HepG2 (cell line): Measurements from ENCODE around the gene VEGFA. TPM values are rescaled to one million over a fixed set of nuclear protein-coding genes. Genes with fewer than 3 reads are reported as not detected.

Experiments
- ATAC-seq: fragments of 200-7000 bp; cut with Tn5 transposase; 3 replicates; pipeline ENCODE4 v1.9.1; 2020; ENCODE audit warnings: mild to moderate bottlenecking, moderate library complexity
- BruUV-seq: library from RNA; stranded (reverse); fragments of 400-500 nt; replicated peaks from 2 replicates; lab custom pipeline; 2021; lab: Mats Ljungman, UMichigan
- CTCF ChIA-PET: fragments of 300-600 bp; formaldehyde crosslinking; extraction: SDS; loops from one replicate; lab custom pipeline; 2021; ENCODE audit warnings: low total read pairs, inconsistent platforms, low intra/inter-chr PET ratio; lab: Yijun Ruan, JAX
- POLR2A ChIA-PET: fragments of 350-600 bp; sonication (Branson Sonifier 250); formaldehyde crosslinking; loops from one replicate; lab custom pipeline; 2020; ENCODE audit warnings: antibody characterized with exemption, inconsistent platforms; lab: Yijun Ruan, JAX
- DNase-seq: peaks from one replicate; pipeline ENCODE4 v3.0.0-alpha.2; 2015; ENCODE audit warnings: low spot score
- FAIRE-seq: peaks from 3 replicates; lab custom pipeline; 2011; peaks lifted over from hg19 to GRCh38; lab: Jason Lieb, UNC
- H2AFZ ChIP-seq: one replicate; pipeline ENCODE4 v1.6.1; 2011; ENCODE audit warnings: low read length, inconsistent platforms
- H3K27ac ChIP-seq: fragments of 300-600 bp; 3 replicates; pipeline ENCODE4 v1.8.0; 2011; ENCODE audit warnings: mixed run types, mild to moderate bottlenecking, mixed read lengths, low read length, inconsistent platforms; ENCODE audit not compliant: insufficient read depth; ENCODE audit errors: extremely low read length
- H3K27me3 ChIP-seq, 2 experiments: fragments of 200-600 bp in 1 of 2; 2 replicates in 1 of 2; 3 replicates in 1 of 2; pipeline versions ENCODE4 v1.6.0 to v1.8.0; 2011; ENCODE audit warnings: low read length in 2 of 2, mild to moderate bottlenecking in 2 of 2, moderate library complexity in 2 of 2, inconsistent platforms in 1 of 2; ENCODE audit not compliant: insufficient read depth in 2 of 2, control insufficient read depth in 1 of 2
- H3K36me3 ChIP-seq, 2 experiments: fragments of 200-600 bp in 1 of 2; replicated peaks in 1 of 2; 2 replicates in 1 of 2; 3 replicates in 1 of 2; pipeline versions ENCODE4 v1.5.1 to v1.8.0; 2011; ENCODE audit warnings: low read length in 2 of 2, inconsistent platforms in 1 of 2; ENCODE audit not compliant: insufficient read depth in 2 of 2, control insufficient read depth in 1 of 2
- H3K4me1 ChIP-seq: 2 replicates; pipeline ENCODE4 v1.5.1; 2012; ENCODE audit warnings: low read length, inconsistent platforms; ENCODE audit not compliant: insufficient read depth
- H3K4me2 ChIP-seq: 2 replicates; pipeline ENCODE4 v1.6.0; 2011; ENCODE audit warnings: low read depth, low read length, inconsistent platforms
- H3K4me3 ChIP-seq, 3 experiments: fragments of 200-600 bp in 1 of 3; sonication (generic), shearing (Covaris generic) in 1 of 3; replicated peaks in 1 of 3; 2 replicates each; pipeline ENCODE4 v1.5.1; 2011 to 2016; ENCODE audit warnings: low read length in 3 of 3, inconsistent platforms in 2 of 3, low read depth in 2 of 3, mild to moderate bottlenecking in 2 of 3, control low read depth in 1 of 3, mixed read lengths in 1 of 3; ENCODE audit not compliant: insufficient read depth in 1 of 3
- H3K79me2 ChIP-seq: one replicate; pipeline ENCODE4 v1.6.1; 2011; ENCODE audit warnings: low read length, inconsistent platforms; ENCODE audit not compliant: insufficient read depth
- H3K9ac ChIP-seq: 2 replicates; pipeline ENCODE4 v1.6.0; 2011; ENCODE audit warnings: mild to moderate bottlenecking, low read depth, low read length, inconsistent platforms; ENCODE audit not compliant: insufficient read depth
- H3K9me3 ChIP-seq: 2 replicates; pipeline ENCODE4 v1.5.1; 2012; ENCODE audit warnings: mild to moderate bottlenecking, low read length
- H4K20me1 ChIP-seq: 2 replicates; pipeline ENCODE4 v1.6.0; 2011; ENCODE audit warnings: inconsistent platforms, mild to moderate bottlenecking, low read length, moderate library complexity; ENCODE audit not compliant: insufficient read depth
- ATM ChIP-seq: fragments of 450-650 bp; IDR thresholded peaks from 2 replicates; pipeline ENCODE4 v1.7.1; 2017; ENCODE audit warnings: mild to moderate bottlenecking, borderline replicate concordance
- CBX2 ChIP-seq, 2 experiments: fragments of 200-600 bp in 1 of 2; sonication (generic); formaldehyde crosslinking in 1 of 2; IDR thresholded peaks; 2 replicates each; pipeline versions ENCODE4 v1.7.0 to v1.8.1; 2018 to 2022; ENCODE audit warnings: low read depth in 2 of 2, low read length in 1 of 2, mild to moderate bottlenecking in 1 of 2, missing genetic modification reagents in 1 of 2
- CERS6 ChIP-seq: sonication (generic); formaldehyde crosslinking; IDR thresholded peaks from 2 replicates; pipeline ENCODE4 v1.5.0; 2020; ENCODE audit warnings: missing genetic modification reagents
- ETS1 ChIP-seq: sonication (generic); formaldehyde crosslinking; IDR thresholded peaks from 2 replicates; pipeline ENCODE4 v1.4.0; 2020; ENCODE audit warnings: missing genetic modification reagents
- FOXP4 ChIP-seq: sonication (generic); formaldehyde crosslinking; IDR thresholded peaks from 2 replicates; pipeline ENCODE4 v1.4.0; 2020; ENCODE audit warnings: missing genetic modification reagents
- JARID2 ChIP-seq: sonication (generic); formaldehyde crosslinking; IDR thresholded peaks from 2 replicates; pipeline ENCODE4 v1.8.1; 2023; ENCODE audit warnings: missing genetic modification reagents, inconsistent platforms; ENCODE audit not compliant: insufficient replicate concordance
- KMT2A ChIP-seq: sonication (generic); formaldehyde crosslinking; IDR thresholded peaks from 2 replicates; pipeline ENCODE4 v1.4.0; 2020; ENCODE audit warnings: missing genetic modification reagents
- SAFB2 ChIP-seq: sonication (generic); formaldehyde crosslinking; IDR thresholded peaks from 2 replicates; pipeline ENCODE4 v1.5.1; 2020; ENCODE audit warnings: missing genetic modification reagents, low read depth, mild to moderate bottlenecking, borderline replicate concordance
- SNAI1 ChIP-seq: sonication (generic); formaldehyde crosslinking; IDR thresholded peaks from 2 replicates; pipeline ENCODE4 v1.5.0; 2020; ENCODE audit warnings: mild to moderate bottlenecking, missing genetic modification reagents, borderline replicate concordance
- SP5 ChIP-seq: IDR thresholded peaks from 2 replicates; pipeline ENCODE4 v1.6.1; 2016; ENCODE audit warnings: low read depth, borderline replicate concordance
- ZNF430 ChIP-seq: sonication (generic); formaldehyde crosslinking; IDR thresholded peaks from 2 replicates; pipeline ENCODE4 v1.9.0; 2021; ENCODE audit warnings: mild to moderate bottlenecking, missing genetic modification reagents
- ZNF672 ChIP-seq: sonication (generic); formaldehyde crosslinking; IDR thresholded peaks from 2 replicates; pipeline ENCODE4 v1.8.1; 2022; ENCODE audit warnings: missing genetic modification reagents
- ZNF766 ChIP-seq: sonication (generic); formaldehyde crosslinking; IDR thresholded peaks from 2 replicates; pipeline ENCODE4 v1.5.0; 2020; ENCODE audit warnings: missing genetic modification reagents, borderline replicate concordance
- ZUFSP ChIP-seq: sonication (generic); formaldehyde crosslinking; IDR thresholded peaks from 2 replicates; pipeline ENCODE4 v1.9.0; 2021; ENCODE audit warnings: missing genetic modification reagents, mild to moderate bottlenecking, borderline replicate concordance
- WGBS: methylation state at CpG from one replicate; pipeline ENCODE4 v1.1.6; 2017; ENCODE audit warnings: low lambda C conversion rate; 5-methylcytosine and 5-hydroxymethylcytosine counted together
- in situ Hi-C: cut with HindIII; loops from 2 replicates; pipeline ENCODE4 v1.10.0; 2017; ENCODE audit warnings: low pct_unique_long_range_greater_than_20kb; ENCODE audit not compliant: extremely low pct_ligation_motif_present
- intact Hi-C: fragments of 100-400 bp; cut with micrococcal nuclease; formaldehyde crosslinking; loops from one replicate; pipeline ENCODE4 v1.10.0; 2022; ENCODE audit not compliant: unreplicated experiment
- polyA plus RNA-seq, 8 experiments: library from polyadenylated mRNA; depleted of rRNA in 3 of 8; stranded (reverse) in 7 of 8; unstranded in 1 of 8; fragments of >200 nt; fragmentation: Illumina TruSeq in 4 of 8; extraction: Trizol in 4 of 8; gene quantifications; 2 replicates each; pipeline versions ENCODE4 v1.2.1 to v1.2.3, GENCODE V29; 2011 to 2016; ENCODE audit warnings: low read depth in 4 of 8, missing spikeins in 1 of 8, mixed read lengths in 1 of 8; ENCODE audit not compliant: insufficient read depth in 1 of 8
- total RNA-seq, 5 experiments: library from RNA; depleted of rRNA; stranded (reverse); fragments of >200 nt; fragmentation: Illumina TruSeq; extraction: Trizol; gene quantifications; 2 replicates each; pipeline ENCODE4 v1.2.3, GENCODE V29; 2016; ENCODE audit warnings: low read depth in 1 of 5

Gene VEGFA
- total and polyA plus RNA-seq, 2 of the 13 experiments (the other 11 are each of a cell fraction or from before 2014, with no cell fraction given): 68.1 to 629 TPM

- TF ChIP-seq ZNF672 (CRISPR knock-in tag) (no peak), ATM (no peak), CERS6 (CRISPR knock-in tag) (no peak), CBX2 (IDR thresholded peaks at IDR 0.05; ENCODE audit: low read depth, low read length) (no peak), CBX2 (CRISPR knock-in tag; IDR thresholded peaks at IDR 0.05; ENCODE audit: low read depth) (0 out of 2 replicates have a peak, but pooled peaks have one; percentile 10), SNAI1 (CRISPR knock-in tag) (no peak)
Measured at GRCh38 chr6:43803783-43804549, 34.0 kb downstream of the VEGFA start (continued).

- no TSS peak for BruUV-seq
- TF ChIP-seq KMT2A (CRISPR knock-in tag) (no peak; the same call in 1 of the 2 replicates), ZUFSP (CRISPR knock-in tag) (no peak), SP5 (CRISPR knock-in tag) (peak; percentile 61), SAFB2 (CRISPR knock-in tag) (no peak), FOXP4 (CRISPR knock-in tag) (peak; percentile 98), ZNF430 (CRISPR knock-in tag) (peak; percentile 66; the same call in 1 of the 2 replicates), ZNF766 (no peak), ETS1 (no peak), JARID2 (CRISPR knock-in tag) (no peak)
Measured at GRCh38 chr6:43804550-43805223, 34.7 kb downstream of the VEGFA start.

More at GRCh38 chr6:43804550-43805223, 34.7 kb downstream of the VEGFA start:
- peak; percentile 81 for FAIRE-seq
- ATAC-seq: no peak
- Histone ChIP-seq H3K36me3 (no peaks in the 10 kb centered on the region), H2AFZ (no peak overlapping the region), H3K27ac (peak overlapping the region; percentile 79), H3K4me1 (peaks cover 95% of the 10 kb centered on the region), H4K20me1 (no peaks in the 10 kb centered on the region), H3K9ac (peak overlapping the region; percentile 20; the same call in 1 of the 2 replicates), H3K9me3 (no peaks in the 10 kb centered on the region), H3K79me2 (no peaks in the 10 kb centered on the region), H3K27me3 (no peaks in the 10 kb centered on the region; a peak in 2 of 5 replicates), H3K4me2 (peak overlapping the region; percentile 95), H3K4me3 (peak overlapping the region in 2 of 3 experiments; percentile 3 to 78; a peak in 4 of 6 replicates)
- in situ Hi-C loops: loop anchor here (5.0 kb wide), 1 partner anchor 32 kb away; the partner anchor contains the start of gene VEGFA
- WGBS: 0% methylated on average over 4 of the region's 4 CpGs
- CTCF ChIA-PET: interaction anchor here (0.9 kb wide), 1 partner anchor 30 kb away, joined by 3 read pairs; no protein-coding TSS in a partner anchor
- intact Hi-C loops: no loop called here
- POLR2A ChIA-PET: interaction anchor here (0.9 to 4.7 kb wide), 8 partner anchors 12 to 178 kb away, joined by 3 to 66 read pairs (median 8); partner anchors contain the start of genes GTPBP2 and VEGFA
- peak; percentile 85 for DNase-seq
